IPS-18c (cell line): ENCODE measurements around the gene PRSS36.

Experiments
- H3K4me3 ChIP-seq: 2 replicates; pipeline ENCODE4 v1.7.0; 2013; ENCODE audit warnings: low read depth, mild to moderate bottlenecking, low read length, moderate library complexity; ENCODE audit not compliant: insufficient read depth
- H3K9me3 ChIP-seq: one replicate; pipeline ENCODE4 v1.6.1; 2013; ENCODE audit warnings: mild to moderate bottlenecking, low read length, moderate library complexity; ENCODE audit not compliant: control insufficient read depth, insufficient read depth

The PRSS36 gene

GRCh38 chr16:31134625-31135534 lies 15.0 kb downstream of the PRSS36 start:
- Histone ChIP-seq H3K4me3 (peak overlapping the region; percentile 70), H3K9me3 (no peaks in the 10 kb centered on the region)

- Histone ChIP-seq H3K9me3 (no peaks in the 10 kb centered on the region), H3K4me3 (peak overlapping the region; percentile 70)
These were observed 15.7 kb downstream of the PRSS36 start for GRCh38 chr16:31134091-31134571.

GRCh38 chr16:31133046-31133501 lies 16.8 kb downstream of the PRSS36 start:
- Histone ChIP-seq H3K4me3 (peak overlapping the region; percentile 28; the same call in 1 of the 2 replicates), H3K9me3 (peaks cover 2% of the 10 kb centered on the region)

GRCh38 chr16:31132303-31132979 lies 17.4 kb downstream of the PRSS36 start:
- H3K4me3 ChIP-seq = no peak overlapping the region
- H3K9me3 ChIP-seq = peaks cover 2% of the 10 kb centered on the region

DNA sequence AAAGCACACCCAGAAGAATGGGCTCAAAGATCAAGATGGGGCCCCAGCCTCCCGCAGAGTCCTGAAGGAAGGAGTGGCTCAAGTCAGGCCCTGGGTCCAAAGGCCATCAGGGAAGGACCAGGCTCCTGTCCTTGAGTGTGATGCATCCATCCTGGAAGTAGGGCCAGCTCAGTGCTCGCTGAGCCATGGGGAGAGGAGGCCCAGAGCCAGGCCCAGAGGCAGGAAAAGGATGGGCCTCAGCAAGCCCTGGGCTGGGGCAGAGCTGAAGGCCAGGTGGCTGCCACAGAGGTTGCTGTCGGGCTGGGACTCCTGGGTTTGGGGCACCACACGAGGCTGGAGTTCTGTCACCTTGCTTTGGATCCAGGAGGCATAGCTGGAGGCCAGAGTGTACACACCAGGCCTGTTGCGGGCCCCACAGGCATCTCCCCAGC lies 18.0 kb downstream of the PRSS36 start:
- Histone ChIP-seq H3K9me3 (peaks cover 2% of the 10 kb centered on the region), H3K4me3 (no peak overlapping the region)

GRCh38 chr16:31131416-31131815 lies 18.4 kb downstream of the PRSS36 start:
- Histone ChIP-seq H3K9me3 (peaks cover 2% of the 10 kb centered on the region), H3K4me3 (no peak overlapping the region)

DNA sequence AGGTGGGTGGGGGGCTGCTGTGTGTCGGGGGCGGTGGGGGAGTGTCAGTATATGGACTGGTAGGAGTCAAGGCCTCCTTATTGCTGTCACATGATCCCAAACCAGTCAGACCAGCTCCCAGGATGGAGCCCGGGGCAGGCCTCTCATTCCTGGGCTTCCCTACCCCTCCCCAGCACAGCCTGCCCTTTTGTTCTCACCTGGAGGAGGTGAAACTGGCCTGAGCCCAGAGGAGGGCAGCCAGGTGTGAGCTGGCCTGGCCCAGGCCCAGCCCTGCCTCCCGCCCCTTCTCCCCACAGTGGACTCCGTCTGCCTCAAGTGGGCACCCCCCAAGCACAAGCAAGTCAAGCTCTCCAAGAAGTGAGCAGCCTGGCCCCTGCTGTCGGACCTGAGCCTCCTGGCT lies 19.0 kb downstream of the PRSS36 start:
- Histone ChIP-seq H3K4me3 (no peak overlapping the region), H3K9me3 (peaks cover 2% of the 10 kb centered on the region)

- H3K9me3 ChIP-seq = peaks cover 2% of the 10 kb centered on the region
- no peak overlapping the region for H3K4me3 ChIP-seq
These were observed 19.5 kb downstream of the PRSS36 start for GRCh38 chr16:31130336-31130891.

GRCh38 chr16:31129568-31130335 lies 20.1 kb downstream of the PRSS36 start:
- Histone ChIP-seq H3K9me3 (peaks cover 2% of the 10 kb centered on the region), H3K4me3 (no peak overlapping the region)

- Histone ChIP-seq H3K9me3 (peaks cover 2% of the 10 kb centered on the region), H3K4me3 (no peak overlapping the region)
These were observed 20.9 kb downstream of the PRSS36 start for GRCh38 chr16:31128711-31129567.

- H3K9me3 ChIP-seq = peaks cover 2% of the 10 kb centered on the region
- no peak overlapping the region for H3K4me3 ChIP-seq
These were observed 22.7 kb downstream of the PRSS36 start for GRCh38 chr16:31127182-31127581.

DNA sequence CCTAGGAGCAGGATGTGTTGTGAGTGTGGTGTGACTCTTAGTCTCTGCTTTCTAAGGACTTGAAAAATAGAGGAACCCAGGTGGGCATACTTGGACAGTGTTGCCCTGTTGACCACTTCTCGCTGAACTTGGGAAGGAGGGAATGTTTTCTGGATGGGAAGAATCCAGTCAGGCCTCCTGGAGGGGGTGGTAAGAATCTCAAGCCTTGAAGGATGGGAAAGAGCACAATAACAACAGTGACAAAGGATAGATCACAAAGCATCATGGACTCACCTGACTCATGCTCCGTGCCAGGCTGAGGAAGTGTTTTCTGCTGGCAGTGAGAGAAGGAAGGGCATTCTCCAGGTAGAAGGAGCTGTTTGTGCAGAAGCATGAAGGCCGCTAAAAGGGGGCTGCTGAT lies 24.0 kb downstream of the PRSS36 start:
- Histone ChIP-seq H3K4me3 (no peak overlapping the region), H3K9me3 (peaks cover 2% of the 10 kb centered on the region)

GRCh38 chr16:31120129-31120528 lies 29.7 kb downstream of the PRSS36 start:
- no peaks in the 10 kb centered on the region for H3K9me3 ChIP-seq

GRCh38 chr16:31118223-31119155 lies 31.4 kb downstream of the PRSS36 start:
- H3K9me3 ChIP-seq = no peaks in the 10 kb centered on the region
- peak overlapping the region; percentile 65 for H3K4me3 ChIP-seq

More at GRCh38 chr16:31120129-31120528, 29.7 kb downstream of the PRSS36 start:
- no peak overlapping the region for H3K4me3 ChIP-seq
